DOHH2 (cell line): Measurements from ENCODE around the gene RASL11B.

Experiments
- EZH2phosphoT487 ChIP-seq: fragments of 200-600 bp; sonication (generic); IDR thresholded peaks from 2 replicates; pipeline ENCODE4 v1.6.1; 2017; ENCODE audit warnings: borderline replicate concordance, mild to moderate bottlenecking, antibody characterized with exemption, low read length, moderate library complexity, mixed read lengths
- TF ChIP-seq, protein P1 (sequence below): fragments of 200-600 bp; sonication (generic); IDR thresholded peaks from one replicate; pipeline ENCODE4 v1.5.1; 2014; ENCODE audit warnings: antibody characterized with exemption, mild to moderate bottlenecking, low read depth, low read length; ENCODE audit not compliant: poor library complexity, severe bottlenecking

DNA sequence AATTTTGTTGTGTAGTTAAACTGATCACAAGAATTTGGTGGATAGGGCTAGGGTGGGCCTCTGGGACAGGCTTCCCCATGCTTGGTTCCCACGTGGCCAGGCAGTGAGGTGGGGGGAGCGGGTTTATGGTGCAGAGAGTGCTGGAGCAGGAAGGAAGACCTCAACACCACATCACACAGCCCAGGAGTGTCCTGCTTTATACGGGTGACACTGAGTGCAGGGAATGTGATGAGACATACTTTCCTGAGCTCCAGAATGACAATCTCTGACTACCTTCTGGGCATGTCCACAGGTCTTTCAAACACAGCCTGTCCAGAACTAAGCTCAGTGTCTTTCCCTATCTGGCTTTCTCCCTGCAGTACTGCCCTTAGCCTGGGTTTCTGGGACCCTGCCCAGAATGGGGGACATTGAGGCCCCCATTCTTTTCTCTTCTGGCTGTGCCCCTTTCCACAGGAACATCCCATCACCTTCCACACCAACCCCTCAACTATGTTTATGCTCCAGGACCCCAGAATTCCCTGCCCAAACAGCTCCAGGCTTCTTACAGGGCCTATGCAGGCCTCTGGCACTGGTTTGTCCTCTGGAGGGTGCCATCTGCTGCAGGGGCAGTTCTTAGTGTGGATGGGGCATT is 36.5 kb upstream of the RASL11B start:
- no peak for TF ChIP-seq EZH2phosphoT487
- TF ChIP-seq, protein P1, sequence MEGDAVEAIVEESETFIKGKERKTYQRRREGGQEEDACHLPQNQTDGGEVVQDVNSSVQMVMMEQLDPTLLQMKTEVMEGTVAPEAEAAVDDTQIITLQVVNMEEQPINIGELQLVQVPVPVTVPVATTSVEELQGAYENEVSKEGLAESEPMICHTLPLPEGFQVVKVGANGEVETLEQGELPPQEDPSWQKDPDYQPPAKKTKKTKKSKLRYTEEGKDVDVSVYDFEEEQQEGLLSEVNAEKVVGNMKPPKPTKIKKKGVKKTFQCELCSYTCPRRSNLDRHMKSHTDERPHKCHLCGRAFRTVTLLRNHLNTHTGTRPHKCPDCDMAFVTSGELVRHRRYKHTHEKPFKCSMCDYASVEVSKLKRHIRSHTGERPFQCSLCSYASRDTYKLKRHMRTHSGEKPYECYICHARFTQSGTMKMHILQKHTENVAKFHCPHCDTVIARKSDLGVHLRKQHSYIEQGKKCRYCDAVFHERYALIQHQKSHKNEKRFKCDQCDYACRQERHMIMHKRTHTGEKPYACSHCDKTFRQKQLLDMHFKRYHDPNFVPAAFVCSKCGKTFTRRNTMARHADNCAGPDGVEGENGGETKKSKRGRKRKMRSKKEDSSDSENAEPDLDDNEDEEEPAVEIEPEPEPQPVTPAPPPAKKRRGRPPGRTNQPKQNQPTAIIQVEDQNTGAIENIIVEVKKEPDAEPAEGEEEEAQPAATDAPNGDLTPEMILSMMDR = no peak
